PC-9 (cell line): ENCODE measurements around the gene RTF2. TPM values are rescaled to one million over a fixed set of nuclear protein-coding genes. Genes with fewer than 3 reads are reported as not detected.

Source experiments
- BruUV-seq: library from RNA; stranded (reverse); fragments of 400-500 nt; replicated peaks from 2 replicates; lab custom pipeline; 2021; lab: Mats Ljungman, UMichigan
- CTCF ChIA-PET: fragments of 300-600 bp; sonication (Branson Sonifier 250); formaldehyde crosslinking; loops from one replicate; lab custom pipeline; 2022; ENCODE audit warnings: antibody characterized with exemption; lab: Charles Lee
- POLR2A ChIA-PET: fragments of 300-600 bp; sonication (Branson Sonifier 250); formaldehyde crosslinking; loops from one replicate; lab custom pipeline; 2022; ENCODE audit warnings: antibody characterized with exemption; ENCODE audit not compliant: unreplicated experiment; lab: Charles Lee
- DNase-seq, 2 experiments: peaks; one replicate each; pipeline versions ENCODE4 v3.0.0 to v3.0.0-alpha.2; 2015 to 2022; ENCODE audit warnings: mixed read lengths in 1 of 2
- H2AFZ ChIP-seq: fragments of 200-600 bp; sonication (generic); 2 replicates; pipeline ENCODE4 v1.8.1; 2017; ENCODE audit warnings: antibody characterized with exemption
- H3F3A ChIP-seq: fragments of 200-600 bp; sonication (generic); 2 replicates; pipeline ENCODE4 v1.8.1; 2017; ENCODE audit warnings: antibody characterized with exemption, mild to moderate bottlenecking, low read depth; ENCODE audit not compliant: insufficient read depth
- H3K27ac ChIP-seq: fragments of 200-600 bp; sonication (generic); 2 replicates; pipeline ENCODE4 v1.6.1; 2016; ENCODE audit warnings: mixed run types
- H3K27me3 ChIP-seq: fragments of 200-600 bp; sonication (generic); 2 replicates; pipeline ENCODE4 v1.6.1; 2016; ENCODE audit warnings: low read depth, mixed run types; ENCODE audit not compliant: insufficient read depth
- H3K36me3 ChIP-seq: fragments of 200-600 bp; sonication (generic); 2 replicates; pipeline ENCODE4 v1.6.1; 2016; ENCODE audit warnings: low read depth, mixed run types
- H3K4me1 ChIP-seq: fragments of 200-600 bp; sonication (generic); replicated peaks from 2 replicates; pipeline ENCODE4 v1.6.1; 2016; ENCODE audit warnings: mixed run types; ENCODE audit not compliant: insufficient read depth
- H3K4me2 ChIP-seq: fragments of 200-600 bp; sonication (generic); 2 replicates; pipeline ENCODE4 v1.6.1; 2017; ENCODE audit warnings: mixed run types
- H3K4me3 ChIP-seq: fragments of 200-600 bp; sonication (generic); 2 replicates; pipeline ENCODE4 v1.6.1; 2016; ENCODE audit warnings: mixed run types
- H3K79me2 ChIP-seq: fragments of 200-600 bp; sonication (generic); 2 replicates; pipeline ENCODE4 v1.6.1; 2017; ENCODE audit warnings: low read depth, mixed run types
- H3K9me2 ChIP-seq: fragments of 200-600 bp; sonication (generic); 2 replicates; pipeline ENCODE4 v1.8.1; 2017; ENCODE audit warnings: mild to moderate bottlenecking; ENCODE audit not compliant: insufficient read depth
- H3K9me3 ChIP-seq: fragments of 200-600 bp; sonication (generic); 2 replicates; pipeline ENCODE4 v1.8.1; 2016; ENCODE audit warnings: low read depth; ENCODE audit not compliant: insufficient read depth
- H4K20me1 ChIP-seq: fragments of 200-600 bp; sonication (generic); 2 replicates; pipeline ENCODE4 v1.8.1; 2017; ENCODE audit not compliant: insufficient read depth
- CTCF ChIP-seq: fragments of 200-600 bp; sonication (generic); conservative IDR thresholded peaks from 2 replicates; pipeline ENCODE4 v1.6.1; 2017; ENCODE audit warnings: mixed run types, antibody characterized with exemption, mild to moderate bottlenecking, moderate library complexity
- EZH2 ChIP-seq: fragments of 200-600 bp; sonication (generic); IDR thresholded peaks from 2 replicates; pipeline ENCODE4 v1.8.0; 2017; ENCODE audit warnings: antibody characterized with exemption, low read depth
- intact Hi-C: fragments of 100-400 bp; cut with micrococcal nuclease; formaldehyde crosslinking; loops from one replicate; pipeline ENCODE4 v1.10.0; 2022; ENCODE audit not compliant: unreplicated experiment
- total RNA-seq: library from RNA; stranded (reverse); gene quantifications from 2 replicates; pipeline ENCODE4 v1.2.3, GENCODE V29; 2021

The RTF2 gene
- total RNA-seq, 1 experiment from 2014 or later: 108 TPM

DNA sequence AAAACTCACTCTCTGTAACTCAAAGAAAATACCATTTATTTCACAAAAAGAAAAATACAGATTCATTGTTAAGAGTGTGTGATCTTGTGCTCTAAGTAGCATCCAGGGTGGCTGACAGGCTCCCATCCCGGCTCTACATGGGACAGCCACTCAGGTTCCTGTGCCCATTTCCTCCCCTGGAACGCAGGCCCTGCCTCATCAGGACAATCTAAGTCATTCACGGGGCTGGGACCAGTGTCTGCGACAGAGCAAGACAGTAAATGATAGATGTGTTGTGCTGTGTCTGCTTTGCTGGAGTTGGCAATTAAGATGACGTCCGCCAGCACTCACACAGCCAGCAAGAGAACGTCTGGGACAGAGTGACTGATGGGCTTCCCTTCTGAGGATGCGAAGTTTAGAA, 49.2 kb downstream of the RTF2 start:
- Histone ChIP-seq H3K27ac (no peak overlapping the region), H3K4me1 (no peaks in the 10 kb centered on the region), H3K4me3 (no peak overlapping the region), H3K4me2 (no peak overlapping the region), H4K20me1 (peaks cover 4% of the 10 kb centered on the region; the same call in 1 of the 2 replicates), H3K79me2 (no peaks in the 10 kb centered on the region), H3K36me3 (0 out of 2 replicates have a peak, but pooled peaks cover 20% of the 10 kb centered on the region), H3K9me2 (no peaks in the 10 kb centered on the region), H3F3A (no peaks in the 10 kb centered on the region), H3K9me3 (peaks cover 11% of the 10 kb centered on the region; the same call in 1 of the 2 replicates), H2AFZ (no peak overlapping the region), H3K27me3 (no peaks in the 10 kb centered on the region)
- no peak for TF ChIP-seq CTCF
- no peak for TF ChIP-seq EZH2
- ChIA-PET POLR2A (no interaction called here), CTCF (no interaction called here)
- DNase-seq: no peak
- no TSS peak for BruUV-seq
- intact Hi-C loops: loop anchor here (5.0 kb wide), 1 partner anchor 270 kb away; the partner anchor contains the start of gene MC3R

- POLR2A ChIA-PET: no interaction called here
- Histone ChIP-seq H3K4me3 (no peak overlapping the region), H2AFZ (no peak overlapping the region), H3K4me1 (no peaks in the 10 kb centered on the region), H3K9me3 (peaks cover 11% of the 10 kb centered on the region; the same call in 1 of the 2 replicates), H3K27ac (no peak overlapping the region), H3K4me2 (no peak overlapping the region), H4K20me1 (peaks cover 4% of the 10 kb centered on the region; the same call in 1 of the 2 replicates), H3F3A (no peaks in the 10 kb centered on the region), H3K9me2 (no peaks in the 10 kb centered on the region), H3K27me3 (no peaks in the 10 kb centered on the region), H3K36me3 (0 out of 2 replicates have a peak, but pooled peaks cover 20% of the 10 kb centered on the region), H3K79me2 (no peaks in the 10 kb centered on the region)
- no peak for TF ChIP-seq CTCF
- TF ChIP-seq EZH2: no peak
- no peak for DNase-seq
- CTCF ChIA-PET: no interaction called here
- BruUV-seq: no TSS peak
- intact Hi-C loops: loop anchor here (5.0 kb wide), 1 partner anchor 271 kb away; the partner anchor contains the start of gene MC3R
These were observed 49.7 kb downstream of the RTF2 start for GRCh38 chr20:56518126-56518525.

DNA sequence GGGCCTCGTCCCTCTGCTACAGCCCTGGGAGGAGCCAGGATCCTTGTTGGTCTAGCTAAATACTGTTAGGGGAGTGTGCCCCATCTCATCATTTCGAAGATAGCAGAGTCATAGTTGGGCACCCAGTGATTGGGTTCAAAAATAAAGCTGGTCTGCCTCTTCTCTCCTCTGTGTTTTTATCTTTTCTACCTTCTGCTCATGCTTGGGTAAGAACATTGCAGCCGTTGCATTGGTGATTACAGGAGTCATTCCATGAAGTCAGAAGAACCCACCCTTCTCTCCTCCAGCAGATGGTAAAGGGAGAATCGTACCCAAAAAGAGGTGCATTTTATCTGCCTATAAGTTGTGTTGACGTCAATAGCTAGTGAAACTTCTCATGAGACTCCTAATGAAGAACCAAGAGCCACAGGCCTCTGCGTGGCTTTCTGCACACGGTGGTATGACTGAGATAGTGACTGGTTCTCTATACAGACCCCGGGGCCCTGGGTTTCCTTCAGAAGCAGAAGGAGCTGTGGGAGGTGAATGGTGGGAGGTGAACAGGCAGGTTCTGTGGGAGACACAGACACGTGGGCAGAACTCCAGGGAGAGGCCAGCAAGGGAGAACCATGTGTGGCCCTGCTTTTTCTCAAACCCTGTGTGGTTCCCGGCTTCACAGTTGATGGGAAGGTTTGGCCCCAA, 50.4 kb downstream of the RTF2 start:
- DNase-seq: no peak
- POLR2A ChIA-PET: no interaction called here
- Histone ChIP-seq H3K27me3 (no peaks in the 10 kb centered on the region), H3K4me1 (no peaks in the 10 kb centered on the region), H3K9me3 (peaks cover 11% of the 10 kb centered on the region; the same call in 1 of the 2 replicates), H3K79me2 (no peaks in the 10 kb centered on the region), H3K4me2 (no peak overlapping the region), H3K27ac (no peak overlapping the region), H3K9me2 (no peaks in the 10 kb centered on the region), H3K4me3 (no peak overlapping the region), H4K20me1 (peaks cover 4% of the 10 kb centered on the region; the same call in 1 of the 2 replicates), H3K36me3 (0 out of 2 replicates have a peak, but pooled peaks cover 20% of the 10 kb centered on the region), H2AFZ (no peak overlapping the region), H3F3A (no peaks in the 10 kb centered on the region)
- no TSS peak for BruUV-seq
- intact Hi-C loops: loop anchor here (5.0 kb wide), 1 partner anchor 272 kb away; the partner anchor contains the start of gene MC3R
- TF ChIP-seq CTCF (no peak), EZH2 (no peak)
- CTCF ChIA-PET: no interaction called here
